Astrocyte (in vitro differentiated cells and primary cell): Measurements from ENCODE around the gene ACAP3.

Experiments used
- EZH2 ChIP-seq: IDR thresholded peaks from 2 replicates; pipeline ENCODE4 v1.6.1; 2012; ENCODE audit warnings: mild to moderate bottlenecking, low read length, inconsistent platforms; ENCODE audit not compliant: insufficient read depth
- TF ChIP-seq, protein P1 (sequence below): IDR thresholded peaks from 2 replicates; pipeline ENCODE4 v1.5.1; 2011; ENCODE audit warnings: low read depth, mild to moderate bottlenecking, inconsistent platforms, low read length, moderate library complexity; ENCODE audit not compliant: insufficient read depth

GRCh38 chr1:1243807-1244191, 63.9 kb downstream of the ACAP3 start:
- TF ChIP-seq EZH2: no peak
- TF ChIP-seq, protein P1, sequence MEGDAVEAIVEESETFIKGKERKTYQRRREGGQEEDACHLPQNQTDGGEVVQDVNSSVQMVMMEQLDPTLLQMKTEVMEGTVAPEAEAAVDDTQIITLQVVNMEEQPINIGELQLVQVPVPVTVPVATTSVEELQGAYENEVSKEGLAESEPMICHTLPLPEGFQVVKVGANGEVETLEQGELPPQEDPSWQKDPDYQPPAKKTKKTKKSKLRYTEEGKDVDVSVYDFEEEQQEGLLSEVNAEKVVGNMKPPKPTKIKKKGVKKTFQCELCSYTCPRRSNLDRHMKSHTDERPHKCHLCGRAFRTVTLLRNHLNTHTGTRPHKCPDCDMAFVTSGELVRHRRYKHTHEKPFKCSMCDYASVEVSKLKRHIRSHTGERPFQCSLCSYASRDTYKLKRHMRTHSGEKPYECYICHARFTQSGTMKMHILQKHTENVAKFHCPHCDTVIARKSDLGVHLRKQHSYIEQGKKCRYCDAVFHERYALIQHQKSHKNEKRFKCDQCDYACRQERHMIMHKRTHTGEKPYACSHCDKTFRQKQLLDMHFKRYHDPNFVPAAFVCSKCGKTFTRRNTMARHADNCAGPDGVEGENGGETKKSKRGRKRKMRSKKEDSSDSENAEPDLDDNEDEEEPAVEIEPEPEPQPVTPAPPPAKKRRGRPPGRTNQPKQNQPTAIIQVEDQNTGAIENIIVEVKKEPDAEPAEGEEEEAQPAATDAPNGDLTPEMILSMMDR: no peak
